Trophoblast cell (in vitro differentiated cells and primary cell): ENCODE data around the gene PRDM10.
"Not testable (repeated sequence)": the region's sequence is repeated elsewhere in the genome, so short reads cannot be mapped to it uniquely, and the experiment has no call there.

Experiments
- DNase-seq, 2 donors: peaks; one replicate each; pipeline ENCODE4 v3.0.0-alpha.2; 2016
- H2AFZ ChIP-seq: 2 replicates; pipeline ENCODE4 v1.6.1; 2013; ENCODE audit warnings: low read length, moderate library complexity, mild to moderate bottlenecking; ENCODE audit not compliant: insufficient read depth, poor library complexity
- H2AK5ac ChIP-seq: 2 replicates; pipeline ENCODE4 v1.6.1; 2013; ENCODE audit warnings: mild to moderate bottlenecking, low read length
- H2BK120ac ChIP-seq: 2 replicates; pipeline ENCODE4 v1.6.1; 2013; ENCODE audit warnings: low read length, mild to moderate bottlenecking, moderate library complexity; ENCODE audit not compliant: insufficient read depth, poor library complexity
- H2BK12ac ChIP-seq: 2 replicates; pipeline ENCODE4 v1.6.1; 2013; ENCODE audit warnings: mild to moderate bottlenecking, low read length, moderate library complexity
- H2BK5ac ChIP-seq: 2 replicates; pipeline ENCODE4 v1.6.1; 2013; ENCODE audit warnings: low read length, low read depth, moderate library complexity, mild to moderate bottlenecking; ENCODE audit not compliant: poor library complexity
- H3K14ac ChIP-seq: 2 replicates; pipeline ENCODE4 v1.6.1; 2013; ENCODE audit warnings: mild to moderate bottlenecking, low read length
- H3K18ac ChIP-seq: 2 replicates; pipeline ENCODE4 v1.6.1; 2013; ENCODE audit warnings: mild to moderate bottlenecking, low read length
- H3K23ac ChIP-seq: 2 replicates; pipeline ENCODE4 v1.6.1; 2013; ENCODE audit warnings: low read length
- H3K27ac ChIP-seq: 2 replicates; pipeline ENCODE4 v1.5.1; 2013; ENCODE audit warnings: low read depth, mild to moderate bottlenecking, inconsistent platforms, low read length, moderate library complexity
- H3K27me3 ChIP-seq: 2 replicates; pipeline ENCODE4 v1.6.1; 2013; ENCODE audit warnings: inconsistent platforms, mild to moderate bottlenecking, low read length, moderate library complexity; ENCODE audit not compliant: insufficient read depth
- H3K36me3 ChIP-seq, 2 experiments: 1 replicate in 1 of 2; 2 replicates in 1 of 2; pipeline ENCODE4 v1.6.1; 2013; ENCODE audit warnings: low read length in 2 of 2, mild to moderate bottlenecking in 2 of 2, moderate library complexity in 1 of 2; ENCODE audit not compliant: insufficient read depth in 2 of 2, control insufficient read depth in 1 of 2
- H3K4ac ChIP-seq: 2 replicates; pipeline ENCODE4 v1.6.1; 2013; ENCODE audit warnings: low read depth, mild to moderate bottlenecking, low read length, moderate library complexity
- H3K4me1 ChIP-seq, 2 experiments: 1 replicate in 1 of 2; 2 replicates in 1 of 2; pipeline ENCODE4 v1.6.1; 2013; ENCODE audit warnings: low read length in 2 of 2, mild to moderate bottlenecking in 2 of 2, moderate library complexity in 1 of 2; ENCODE audit not compliant: insufficient read depth in 2 of 2, control insufficient read depth in 1 of 2
- H3K4me2 ChIP-seq: 2 replicates; pipeline ENCODE4 v1.6.1; 2013; ENCODE audit warnings: inconsistent platforms, mild to moderate bottlenecking, low read length, moderate library complexity
- H3K4me3 ChIP-seq: 2 replicates; pipeline ENCODE4 v1.5.1; 2013; ENCODE audit warnings: mild to moderate bottlenecking, low read depth, low read length, inconsistent platforms
- H3K79me1 ChIP-seq: one replicate; pipeline ENCODE4 v1.6.1; 2013; ENCODE audit warnings: low read length
- H3K79me2 ChIP-seq: 2 replicates; pipeline ENCODE4 v1.6.1; 2013; ENCODE audit warnings: low read length, mild to moderate bottlenecking; ENCODE audit not compliant: control insufficient read depth, insufficient read depth, poor library complexity
- H3K9ac ChIP-seq: 2 replicates; pipeline ENCODE4 v1.6.1; 2013; ENCODE audit warnings: mild to moderate bottlenecking, low read length
- H3K9me3 ChIP-seq: 2 replicates; pipeline ENCODE4 v1.6.1; 2013; ENCODE audit warnings: low read depth, mild to moderate bottlenecking, control low read depth, inconsistent platforms, low read length; ENCODE audit not compliant: insufficient read depth
- H4K12ac ChIP-seq: 2 replicates; pipeline ENCODE4 v1.6.1; 2013; ENCODE audit warnings: low read depth, mild to moderate bottlenecking, low read length, moderate library complexity
- H4K8ac ChIP-seq: 2 replicates; pipeline ENCODE4 v1.6.1; 2013; ENCODE audit warnings: low read depth, mild to moderate bottlenecking, low read length, moderate library complexity
- H4K91ac ChIP-seq: one replicate; pipeline ENCODE4 v1.6.1; 2013; ENCODE audit warnings: low read depth, mild to moderate bottlenecking, low read length, moderate library complexity
- WGBS: extraction: QIAGEN DNeasy Blood & Tissue Kit; methylation state at CpG from one replicate; pipeline ENCODE4 v1.1.7; 2013; ENCODE audit warnings: missing lambda C conversion rate; ENCODE audit not compliant: insufficient read length, insufficient coverage; ENCODE audit errors: extremely low coverage; 5-methylcytosine and 5-hydroxymethylcytosine counted together

The PRDM10 gene

DNA sequence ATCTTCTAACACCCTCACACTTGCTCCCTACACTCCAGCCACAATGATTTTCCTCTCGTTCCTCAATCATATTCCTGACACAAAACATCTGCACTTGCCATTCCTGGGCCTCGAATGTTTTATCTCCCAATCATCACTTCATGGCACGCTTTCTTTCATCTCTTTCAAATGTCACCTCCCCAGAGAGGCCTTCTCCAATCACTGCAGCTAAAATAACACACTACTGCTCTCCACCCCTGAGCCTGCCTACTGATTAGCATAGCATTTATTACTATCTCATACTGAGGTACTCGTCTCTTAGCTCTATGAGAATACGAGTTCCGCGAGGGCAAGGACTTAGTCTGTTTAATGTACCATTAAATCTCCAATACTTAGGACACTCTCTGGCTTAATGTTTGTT, 130.7 kb downstream of the PRDM10 start:
- Histone ChIP-seq H3K14ac (no peak overlapping the region), H3K4ac (no peak overlapping the region), H2BK12ac (no peak overlapping the region), H3K23ac (no peak overlapping the region), H4K8ac (no peak overlapping the region), H3K4me2 (no peak overlapping the region), H3K79me2 (no peaks in the 10 kb centered on the region), H2BK5ac (no peak overlapping the region), H4K12ac (no peak overlapping the region), H3K4me1 (no peaks in the 10 kb centered on the region), H2BK120ac (no peak overlapping the region), H3K79me1 (no peaks in the 10 kb centered on the region), H3K36me3 (peaks cover 51 to 68% of the 10 kb centered on the region in 2 experiments), H3K9me3 (no peaks in the 10 kb centered on the region), H3K9ac (no peak overlapping the region), H3K4me3 (no peak overlapping the region), H4K91ac (no peak overlapping the region), H2AFZ (no peak overlapping the region), H3K18ac (no peak overlapping the region), H3K27ac (no peak overlapping the region), H3K27me3 (no peaks in the 10 kb centered on the region), H2AK5ac (no peak overlapping the region)
- no peak for DNase-seq
- WGBS = no CpG with 5 or more reads among the region's 7 CpGs

DNA sequence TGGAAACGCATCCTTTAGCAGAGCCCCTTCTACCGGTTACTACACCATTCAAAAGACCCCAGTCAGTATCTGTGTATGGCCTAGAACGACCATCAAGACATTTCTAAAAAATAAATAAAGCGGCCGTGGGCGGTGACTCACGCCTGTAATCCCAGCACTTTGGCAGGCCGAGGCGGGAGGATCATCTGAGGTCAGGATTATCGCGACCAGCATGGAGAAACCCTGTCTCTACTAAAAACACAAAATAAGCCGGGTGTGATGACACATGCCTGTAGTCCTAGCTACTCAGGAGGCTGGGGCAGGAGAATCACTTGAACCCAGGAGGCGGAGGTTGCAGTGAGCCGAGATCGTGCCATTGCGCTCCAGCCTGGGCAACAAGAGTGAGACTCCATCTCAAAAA, 134.0 kb downstream of the PRDM10 start:
- not testable (repeated sequence) for H4K8ac ChIP-seq, H3K4me3 ChIP-seq, H3K4me1 ChIP-seq, H2BK12ac ChIP-seq, H3K18ac ChIP-seq, H2AFZ ChIP-seq, H3K79me2 ChIP-seq, H3K27ac ChIP-seq, H4K12ac ChIP-seq, H3K9ac ChIP-seq, H3K79me1 ChIP-seq, H3K27me3 ChIP-seq, H3K4ac ChIP-seq, H3K4me2 ChIP-seq, H3K9me3 ChIP-seq, H4K91ac ChIP-seq, DNase-seq, H2AK5ac ChIP-seq, H3K14ac ChIP-seq, H3K23ac ChIP-seq, H2BK5ac ChIP-seq, H2BK120ac ChIP-seq
- no CpG with 5 or more reads among the region's 16 CpGs for WGBS
- peaks cover 51 to 71% of the 10 kb centered on the region in 2 experiments for H3K36me3 ChIP-seq

DNA sequence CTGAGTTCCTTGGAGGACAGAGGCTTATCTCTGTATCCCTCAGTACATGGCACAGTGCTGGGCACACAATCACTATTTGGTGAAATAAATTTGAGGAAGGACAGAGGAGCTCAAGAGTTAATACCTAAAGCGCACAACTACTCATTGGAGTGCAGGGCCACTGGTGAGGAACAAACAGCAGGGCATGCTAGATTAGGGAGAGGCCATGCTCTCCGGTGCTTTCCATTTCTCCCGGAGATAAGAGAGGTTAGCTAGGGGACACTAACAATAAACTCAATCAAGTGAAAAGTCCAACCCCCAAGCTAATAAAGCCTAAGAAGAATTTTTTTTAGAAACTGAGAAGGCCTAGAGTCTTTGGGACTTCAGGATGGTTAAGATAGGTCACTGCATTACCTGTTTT, 136.3 kb downstream of the PRDM10 start:
- H3K4me1 ChIP-seq = peaks cover 5 to 9% of the 10 kb centered on the region in 2 experiments
- no peak overlapping the region for H2AFZ ChIP-seq
- DNase-seq = no peak
- no peak overlapping the region for H2BK12ac ChIP-seq
- no peak overlapping the region for H3K14ac ChIP-seq
- H3K9me3 ChIP-seq = peaks cover 4% of the 10 kb centered on the region
- no peak overlapping the region for H4K12ac ChIP-seq
- no peak overlapping the region for H3K27ac ChIP-seq
- peaks cover 44 to 59% of the 10 kb centered on the region in 2 experiments for H3K36me3 ChIP-seq
- no peak overlapping the region for H2BK120ac ChIP-seq
- no peaks in the 10 kb centered on the region for H3K27me3 ChIP-seq
- H3K4ac ChIP-seq = no peak overlapping the region
- H3K79me1 ChIP-seq = peaks cover 7% of the 10 kb centered on the region
- no peak overlapping the region for H3K4me3 ChIP-seq
- no CpG with 5 or more reads among the region's 3 CpGs for WGBS
- no peak overlapping the region for H4K91ac ChIP-seq
- H2AK5ac ChIP-seq = no peak overlapping the region
- no peak overlapping the region for H3K18ac ChIP-seq
- H3K23ac ChIP-seq = no peak overlapping the region
- H3K9ac ChIP-seq = no peak overlapping the region
- no peak overlapping the region for H4K8ac ChIP-seq
- H3K4me2 ChIP-seq = no peak overlapping the region
- H3K79me2 ChIP-seq = peaks cover 2% of the 10 kb centered on the region
- no peak overlapping the region for H2BK5ac ChIP-seq

DNA sequence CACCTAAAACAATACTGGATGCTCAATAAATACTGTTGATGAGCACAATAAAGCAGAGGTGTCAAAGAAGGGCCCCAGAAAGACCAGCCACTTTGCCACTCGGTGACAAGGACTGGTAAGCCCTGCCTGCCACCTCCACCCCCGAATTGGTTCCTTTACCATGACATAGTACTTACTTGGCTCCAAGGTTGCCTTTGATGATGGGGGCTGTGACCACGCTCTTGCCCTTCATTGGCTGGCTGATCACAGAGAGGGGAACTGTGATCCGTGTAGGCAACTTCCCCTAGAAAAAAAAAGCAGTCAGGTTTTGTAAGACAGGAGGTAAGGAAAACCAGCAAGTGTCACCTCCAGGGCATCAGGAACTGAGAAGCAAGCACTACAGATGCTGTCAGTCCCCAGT, 136.9 kb downstream of the PRDM10 start:
- Histone ChIP-seq H3K23ac (no peak overlapping the region), H3K4me2 (no peak overlapping the region), H3K27ac (no peak overlapping the region), H3K4ac (no peak overlapping the region), H4K91ac (no peak overlapping the region), H4K8ac (no peak overlapping the region), H3K79me2 (peaks cover 2% of the 10 kb centered on the region), H2BK12ac (no peak overlapping the region), H2AFZ (no peak overlapping the region), H3K4me1 (peaks cover 5 to 9% of the 10 kb centered on the region in 2 experiments), H4K12ac (no peak overlapping the region), H3K79me1 (peaks cover 7% of the 10 kb centered on the region), H3K14ac (no peak overlapping the region), H3K4me3 (no peak overlapping the region), H3K18ac (no peak overlapping the region), H3K27me3 (no peaks in the 10 kb centered on the region), H2AK5ac (no peak overlapping the region), H3K9me3 (peaks cover 4% of the 10 kb centered on the region), H2BK120ac (no peak overlapping the region), H3K9ac (no peak overlapping the region), H3K36me3 (peaks cover 41 to 55% of the 10 kb centered on the region in 2 experiments), H2BK5ac (no peak overlapping the region)
- no peak for DNase-seq
- no CpG with 5 or more reads among the region's 4 CpGs for WGBS
